PC-9 (cell line): ENCODE data around the gene HCN1.

ENCODE experiments used
- EZH2 ChIP-seq: fragments of 200-600 bp; sonication (generic); IDR thresholded peaks from 2 replicates; pipeline ENCODE4 v1.8.0; 2017; ENCODE audit warnings: antibody characterized with exemption, low read depth
- TF ChIP-seq, protein P1 (sequence below): fragments of 200-600 bp; sonication (generic); conservative IDR thresholded peaks from 2 replicates; pipeline ENCODE4 v1.6.1; 2017; ENCODE audit warnings: mixed run types, antibody characterized with exemption, mild to moderate bottlenecking, moderate library complexity

DNA sequence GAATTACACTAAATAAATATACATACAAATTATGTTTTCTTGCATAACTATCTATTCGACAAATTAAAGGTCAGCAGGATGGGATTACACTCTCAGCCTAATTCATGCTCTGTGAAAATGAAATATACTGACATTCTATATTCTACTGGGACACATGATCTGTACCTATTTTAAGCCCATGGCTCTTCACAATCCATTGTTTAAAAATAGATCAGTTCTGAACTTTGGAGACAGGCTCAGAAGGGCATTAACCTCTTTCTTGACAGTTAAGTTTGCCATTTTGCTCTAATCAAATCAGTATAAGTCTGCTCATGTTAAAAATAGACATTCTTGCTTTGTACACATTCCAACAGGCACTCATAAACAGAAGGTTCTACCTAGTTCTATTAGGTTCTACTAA, 361.2 kb downstream of the HCN1 start:
- TF ChIP-seq, protein P1, sequence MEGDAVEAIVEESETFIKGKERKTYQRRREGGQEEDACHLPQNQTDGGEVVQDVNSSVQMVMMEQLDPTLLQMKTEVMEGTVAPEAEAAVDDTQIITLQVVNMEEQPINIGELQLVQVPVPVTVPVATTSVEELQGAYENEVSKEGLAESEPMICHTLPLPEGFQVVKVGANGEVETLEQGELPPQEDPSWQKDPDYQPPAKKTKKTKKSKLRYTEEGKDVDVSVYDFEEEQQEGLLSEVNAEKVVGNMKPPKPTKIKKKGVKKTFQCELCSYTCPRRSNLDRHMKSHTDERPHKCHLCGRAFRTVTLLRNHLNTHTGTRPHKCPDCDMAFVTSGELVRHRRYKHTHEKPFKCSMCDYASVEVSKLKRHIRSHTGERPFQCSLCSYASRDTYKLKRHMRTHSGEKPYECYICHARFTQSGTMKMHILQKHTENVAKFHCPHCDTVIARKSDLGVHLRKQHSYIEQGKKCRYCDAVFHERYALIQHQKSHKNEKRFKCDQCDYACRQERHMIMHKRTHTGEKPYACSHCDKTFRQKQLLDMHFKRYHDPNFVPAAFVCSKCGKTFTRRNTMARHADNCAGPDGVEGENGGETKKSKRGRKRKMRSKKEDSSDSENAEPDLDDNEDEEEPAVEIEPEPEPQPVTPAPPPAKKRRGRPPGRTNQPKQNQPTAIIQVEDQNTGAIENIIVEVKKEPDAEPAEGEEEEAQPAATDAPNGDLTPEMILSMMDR, result no peak
- TF ChIP-seq EZH2, result no peak
